ENCODE results near the gene ELN. TPM values are rescaled to one million over a fixed set of nuclear protein-coding genes. Genes with fewer than 3 reads are reported as not detected.
"Not testable (repeated sequence)": the region's sequence is repeated elsewhere in the genome, so short reads cannot be mapped to it uniquely, and the experiment has no call there.

ELN gene
- polyA plus RNA-seq, 4 donors = 63.7 to 549 (median 104) TPM

DNA sequence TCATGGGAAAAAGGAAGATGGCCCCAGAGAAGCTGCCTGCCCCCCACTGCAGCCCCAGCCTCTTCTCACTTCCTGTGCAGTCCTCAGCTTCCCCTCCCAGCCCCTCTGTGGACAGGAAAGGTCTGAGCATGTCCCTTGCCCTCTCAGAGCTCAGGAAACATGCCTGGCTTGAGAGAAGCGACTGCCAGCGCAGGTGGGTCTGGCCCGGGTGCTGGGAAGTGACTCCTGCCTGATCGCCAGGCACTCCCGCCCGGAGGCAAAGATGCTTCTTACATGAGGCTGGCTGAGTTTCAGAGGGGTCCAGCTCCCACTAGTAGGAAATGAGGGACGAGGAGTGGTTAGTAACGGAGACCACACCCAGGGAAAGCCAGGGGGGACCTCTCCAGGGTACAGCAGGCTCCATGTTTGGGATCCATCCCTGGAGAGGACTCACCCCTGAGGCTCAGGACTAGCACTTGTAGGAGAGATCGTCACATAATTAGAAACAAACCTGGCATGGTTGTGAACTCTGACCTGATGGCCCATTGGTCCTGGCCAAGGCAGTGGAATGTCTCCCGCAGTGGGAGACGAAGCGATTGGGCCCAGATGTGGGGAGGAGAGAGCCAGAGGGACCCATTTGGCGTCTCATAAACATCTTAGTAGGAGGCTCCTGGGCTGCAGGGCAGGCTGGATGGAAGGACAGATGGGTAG lies 12.3 kb downstream of the ELN start:
- no peak for DNase-seq (ENCODE audit: low read depth in 4 of 4, low spot score in 3 of 4)

DNA sequence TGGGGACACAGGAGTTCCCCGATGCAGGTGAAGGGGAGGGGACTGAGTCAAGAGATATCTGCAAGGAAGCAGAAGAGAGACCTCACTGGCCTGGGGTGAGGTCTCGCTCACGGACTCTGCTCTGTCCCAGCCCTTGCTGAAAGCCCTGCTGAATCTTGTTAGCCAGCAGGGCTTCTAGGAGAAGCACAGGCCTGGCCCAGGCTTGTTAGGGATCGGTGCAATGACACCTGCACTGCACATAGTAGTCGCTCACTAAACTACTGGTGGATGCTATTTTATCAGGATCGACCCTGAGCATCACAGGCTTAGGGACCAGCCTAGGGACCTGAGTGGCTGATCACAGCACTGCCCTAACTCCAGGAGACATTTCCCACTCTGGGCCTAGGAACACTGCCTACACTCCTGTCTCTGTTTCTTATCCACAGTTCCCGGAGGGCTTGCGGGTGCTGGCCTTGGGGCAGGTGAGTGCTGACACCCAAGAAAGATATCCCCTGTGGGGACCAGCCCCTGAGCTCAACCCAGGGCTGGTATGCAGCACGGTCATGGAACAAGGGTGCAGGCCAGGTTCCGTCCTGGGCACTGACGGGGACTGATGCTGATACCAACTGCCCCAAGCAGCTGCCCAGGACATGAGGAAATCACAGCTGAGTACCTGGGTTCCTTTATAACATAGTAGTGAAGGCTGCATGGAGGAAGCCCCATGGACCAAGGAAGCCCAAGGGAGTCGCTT lies 13.0 kb downstream of the ELN start:
- DNase-seq (ENCODE audit: low read depth in 4 of 4, low spot score in 3 of 4) = no peak

DNA sequence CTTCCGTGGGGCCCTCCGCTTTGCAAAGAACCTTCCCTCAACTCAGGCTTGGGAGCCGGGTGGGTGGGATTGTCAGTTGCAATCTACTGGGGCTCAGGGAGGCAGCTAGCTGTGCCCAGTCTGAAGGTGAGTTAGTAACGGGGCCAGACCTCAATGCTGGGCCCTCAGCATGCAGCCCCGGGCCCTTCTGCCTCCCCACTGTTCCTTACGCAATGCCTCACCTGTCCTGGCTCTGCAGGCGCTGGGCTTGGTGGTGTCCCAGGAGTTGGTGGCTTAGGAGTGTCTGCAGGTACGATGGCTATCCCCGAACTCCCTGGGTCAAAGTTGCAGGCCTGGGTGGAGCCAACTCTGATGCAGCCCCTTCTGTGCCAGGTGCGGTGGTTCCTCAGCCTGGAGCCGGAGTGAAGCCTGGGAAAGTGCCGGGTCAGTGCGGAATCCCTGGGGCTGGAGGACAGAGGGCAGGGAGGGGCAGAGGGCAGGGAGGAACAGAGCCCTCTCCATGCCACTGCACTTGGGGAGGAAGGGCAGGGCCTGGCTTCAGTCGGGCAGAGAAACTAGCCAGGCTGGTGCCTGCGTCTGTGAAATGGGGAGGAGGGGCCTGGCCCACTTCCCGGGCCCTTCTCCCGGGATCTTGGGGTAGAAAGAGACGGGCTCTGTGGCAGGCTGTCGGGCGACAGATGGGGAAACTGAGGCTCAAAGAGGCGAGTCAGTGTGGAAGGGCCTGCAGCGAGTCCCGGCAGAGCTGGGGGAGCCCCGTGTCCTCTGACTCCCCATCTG lies 15.0 kb downstream of the ELN start:
- DNase-seq (ENCODE audit: low read depth in 4 of 4, low spot score in 3 of 4) = no peak

DNA sequence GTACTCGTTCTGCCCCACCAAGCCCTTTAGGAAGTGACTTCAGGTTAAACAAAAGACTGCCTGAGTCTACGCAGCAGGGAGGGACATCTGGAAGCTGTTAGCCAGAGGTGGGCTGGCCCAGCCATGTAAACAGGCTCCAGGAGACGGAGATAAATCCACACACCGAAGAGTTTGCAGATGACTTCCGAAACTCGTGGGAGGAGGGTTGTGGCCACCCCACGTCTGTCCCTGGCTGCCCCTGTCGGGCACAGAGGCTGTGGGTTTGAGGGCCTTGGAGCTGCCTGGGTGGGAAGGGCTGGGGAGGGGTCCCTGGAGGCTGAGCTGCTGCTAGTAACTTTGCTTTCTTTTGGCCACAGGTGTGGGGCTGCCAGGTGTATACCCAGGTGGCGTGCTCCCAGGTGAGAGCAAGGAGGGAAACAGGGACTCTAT lies 15.6 kb downstream of the ELN start:
- no peak for DNase-seq (ENCODE audit: low read depth in 4 of 4, low spot score in 3 of 4)

DNA sequence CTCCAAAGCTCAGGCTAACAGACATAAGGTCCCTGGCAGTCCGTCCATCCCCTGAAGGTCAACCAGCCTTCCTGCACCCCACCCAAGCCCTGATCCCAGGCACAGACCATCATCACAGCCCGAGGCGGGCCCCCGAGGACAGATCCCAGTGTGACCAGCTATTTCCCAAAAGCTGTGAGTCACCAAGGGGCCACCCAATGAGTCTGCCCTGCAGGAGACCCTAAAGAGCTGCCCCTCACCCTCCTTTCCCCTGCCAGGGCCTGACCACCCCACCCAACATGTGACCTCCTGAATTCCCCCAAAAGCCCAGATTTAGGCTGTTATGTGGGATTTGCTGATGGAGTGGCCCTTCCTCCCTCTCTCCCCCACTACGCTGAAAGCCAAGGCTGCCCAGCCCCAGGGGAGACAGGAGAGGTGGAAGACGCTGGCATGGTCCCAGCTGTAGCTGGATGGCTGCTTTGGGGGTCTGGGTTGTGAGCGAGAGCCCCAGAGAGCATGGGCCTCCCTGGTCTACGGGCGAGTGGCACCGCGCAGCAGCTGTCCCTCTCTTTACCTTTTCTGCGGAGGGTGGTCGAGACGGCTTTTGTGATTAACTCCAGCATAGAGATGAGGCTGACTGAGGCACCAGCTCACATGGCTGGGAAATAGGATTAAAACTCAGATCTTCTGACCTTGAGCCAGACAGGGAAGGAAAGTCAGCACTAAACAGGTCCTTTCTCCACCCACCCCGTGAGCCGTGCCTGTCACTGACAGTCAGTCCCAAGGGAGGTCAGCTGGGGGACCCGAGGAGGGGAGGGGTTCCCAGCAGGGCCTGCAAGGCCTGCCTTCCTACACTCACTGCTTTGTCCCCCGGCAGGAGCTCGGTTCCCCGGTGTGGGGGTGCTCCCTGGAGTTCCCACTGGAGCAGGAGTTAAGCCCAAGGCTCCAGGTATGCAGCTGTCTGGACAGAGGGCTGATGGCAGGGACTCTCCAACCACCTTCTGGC lies 16.7 kb downstream of the ELN start:
- no peak for DNase-seq (ENCODE audit: low read depth in 4 of 4, low spot score in 3 of 4)

DNA sequence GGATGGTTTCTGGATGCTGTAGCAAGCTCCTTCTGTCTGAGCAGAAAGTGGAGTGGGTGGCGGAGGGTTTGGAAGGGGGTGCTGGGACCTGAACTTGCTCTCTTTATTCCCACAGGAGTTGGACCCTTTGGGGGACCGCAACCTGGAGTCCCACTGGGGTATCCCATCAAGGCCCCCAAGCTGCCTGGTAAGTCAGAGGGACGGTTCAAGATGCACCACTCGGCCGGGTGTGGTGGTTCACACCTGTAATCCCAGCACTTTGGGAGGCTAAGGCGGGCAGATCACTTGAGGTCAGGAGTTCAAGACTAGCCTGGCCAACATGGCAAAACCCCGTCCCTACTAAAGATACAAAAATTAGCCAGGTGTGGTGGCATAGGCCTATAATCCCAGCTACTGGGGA lies 18.6 kb downstream of the ELN start:
- DNase-seq (ENCODE audit: low read depth in 4 of 4, low spot score in 3 of 4) = not testable (repeated sequence)

DNA sequence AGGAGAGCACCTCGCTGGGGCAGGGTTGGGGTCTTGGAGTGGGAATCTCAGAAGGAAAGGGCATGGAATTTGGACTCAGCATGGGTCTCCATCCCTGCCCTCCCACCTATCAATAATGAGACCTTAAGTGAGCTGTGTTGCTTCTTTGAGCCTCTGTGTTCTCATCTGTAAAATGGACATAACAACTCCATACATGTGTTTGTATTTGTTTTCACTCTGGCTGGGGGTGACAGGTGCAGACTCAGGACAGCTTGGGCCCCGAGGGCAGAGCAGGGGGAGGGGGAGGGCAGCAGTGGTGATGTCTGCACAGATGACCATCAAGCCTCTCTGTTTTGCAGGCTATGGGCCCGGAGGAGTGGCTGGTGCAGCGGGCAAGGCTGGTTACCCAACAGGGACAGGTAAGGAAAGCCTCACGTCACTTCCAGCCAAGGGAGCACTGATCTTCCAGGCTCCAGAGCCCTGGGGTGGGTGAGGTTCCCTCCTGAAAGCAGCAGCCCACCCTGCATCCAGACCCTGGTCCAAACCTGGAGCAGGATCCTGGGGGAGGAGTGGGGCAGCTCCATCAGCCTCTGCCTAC lies 19.9 kb downstream of the ELN start:
- no peak for DNase-seq (ENCODE audit: low read depth in 4 of 4, low spot score in 3 of 4)

DNA sequence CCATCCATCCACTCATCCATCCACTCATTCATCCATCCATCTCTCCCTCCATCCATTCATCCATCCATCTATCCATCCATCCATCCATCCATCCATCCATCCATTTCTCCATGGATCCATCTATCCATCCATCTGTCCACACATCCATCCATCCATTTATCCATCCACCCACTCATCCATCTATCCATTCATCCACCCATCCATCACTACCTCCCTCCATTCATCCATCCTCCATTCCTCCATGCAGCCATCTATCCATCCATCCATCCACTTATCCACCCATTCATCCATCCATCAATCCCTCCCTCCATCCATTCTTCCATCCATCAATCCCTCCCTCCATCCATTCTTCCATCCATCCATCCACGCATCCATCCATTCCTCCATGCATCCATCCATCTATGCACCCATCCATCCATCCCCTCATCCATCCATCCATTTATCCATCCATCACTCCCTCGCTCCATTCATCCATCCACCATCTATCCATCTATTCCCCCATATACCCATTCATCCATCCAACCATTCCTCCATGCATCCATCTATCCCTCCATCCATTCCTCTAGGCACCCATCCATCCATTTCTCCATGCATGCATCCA lies 21.1 kb downstream of the ELN start:
- DNase-seq (ENCODE audit: low read depth in 4 of 4, low spot score in 3 of 4) = no peak

DNA sequence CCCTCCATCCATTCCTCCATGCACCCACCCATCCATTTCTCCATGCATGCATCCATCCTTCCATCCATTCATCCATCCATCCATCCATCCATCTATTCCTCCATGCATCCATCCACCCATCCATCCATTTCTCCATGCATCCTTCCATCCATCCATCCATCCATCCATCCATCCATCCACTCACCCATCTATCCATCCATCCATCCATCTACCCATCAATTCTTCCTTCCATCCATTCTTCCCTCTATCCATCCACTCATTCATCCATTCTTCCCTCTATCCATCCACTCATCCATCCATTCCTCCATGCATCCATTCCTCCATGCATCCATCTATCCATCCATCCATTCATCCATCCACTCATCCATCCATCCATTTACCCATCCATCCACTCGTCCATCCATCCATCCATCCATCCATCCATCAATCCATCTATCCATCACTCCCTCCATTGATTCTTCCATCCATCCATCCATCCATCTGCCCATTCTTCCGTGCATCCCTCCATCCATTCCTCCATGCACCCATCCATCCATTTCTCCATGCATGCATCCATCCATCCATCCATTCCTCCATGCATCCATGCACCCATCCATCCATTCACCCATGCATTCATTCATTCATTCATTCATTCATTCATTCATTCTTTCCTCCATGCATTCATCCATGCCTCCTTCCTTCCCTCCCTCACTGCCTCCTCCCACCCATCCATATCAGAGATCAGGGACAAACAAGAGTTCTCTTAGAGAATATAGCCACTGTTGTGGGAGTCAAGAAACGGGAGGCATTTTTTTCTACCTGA lies 22.2 kb downstream of the ELN start:
- DNase-seq (ENCODE audit: low read depth in 4 of 4, low spot score in 3 of 4) = no peak

DNA sequence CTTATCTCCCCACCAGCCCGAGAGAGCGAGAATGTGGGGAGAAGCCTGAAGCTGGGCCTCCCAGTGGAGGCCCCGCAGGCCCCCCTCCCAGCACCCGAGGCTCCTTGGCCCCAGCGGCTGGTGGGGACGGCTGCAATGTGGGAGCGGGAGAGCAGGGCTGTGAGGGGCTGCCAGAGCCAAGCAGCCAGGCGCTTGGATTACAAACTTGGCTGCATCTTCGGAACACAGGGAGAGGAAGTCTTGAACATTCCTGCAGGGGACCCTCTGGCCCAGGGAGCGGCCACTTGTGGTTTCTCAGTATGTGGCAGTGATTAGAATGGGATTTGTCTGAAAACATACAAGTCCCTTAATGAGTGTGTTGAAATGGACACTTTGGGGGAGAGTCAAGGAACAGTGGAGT lies 23.2 kb downstream of the ELN start:
- DNase-seq (ENCODE audit: low read depth in 4 of 4, low spot score in 3 of 4) = no peak

DNA sequence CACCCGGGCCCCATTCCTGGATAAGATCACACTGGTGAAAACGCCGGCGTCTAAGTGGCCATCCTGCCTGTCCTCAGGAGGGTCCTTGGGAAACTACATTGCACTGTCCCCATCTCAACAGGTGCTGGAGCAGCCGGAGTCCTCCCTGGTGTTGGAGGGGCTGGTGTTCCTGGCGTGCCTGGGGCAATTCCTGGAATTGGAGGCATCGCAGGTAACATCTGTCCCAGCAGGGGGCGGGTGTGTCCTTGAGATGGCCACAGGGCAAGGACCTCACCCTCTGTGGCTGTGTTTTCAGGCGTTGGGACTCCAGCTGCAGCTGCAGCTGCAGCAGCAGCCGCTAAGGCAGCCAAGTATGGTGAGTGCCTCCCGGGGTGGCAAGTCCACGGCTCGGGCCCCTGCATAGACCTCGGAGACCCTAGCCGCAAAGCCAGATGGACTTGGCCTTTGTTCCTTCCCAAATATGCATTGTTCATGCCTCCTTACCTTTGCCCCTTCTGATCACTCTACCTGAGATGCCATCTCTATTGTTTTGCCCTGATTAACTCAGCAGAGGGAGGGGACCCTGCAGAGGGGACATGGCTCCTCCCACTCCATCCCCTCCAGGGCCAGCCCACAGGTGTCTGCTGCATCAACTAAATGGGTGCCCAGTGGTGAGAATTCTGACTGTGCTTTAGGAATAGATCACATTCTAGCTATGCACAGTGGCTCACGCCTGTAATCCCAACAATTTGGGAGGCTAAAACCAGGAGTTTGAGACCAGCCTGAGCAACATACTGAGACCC lies 23.8 kb downstream of the ELN start:
- DNase-seq (ENCODE audit: low read depth in 4 of 4, low spot score in 3 of 4) = no peak

DNA sequence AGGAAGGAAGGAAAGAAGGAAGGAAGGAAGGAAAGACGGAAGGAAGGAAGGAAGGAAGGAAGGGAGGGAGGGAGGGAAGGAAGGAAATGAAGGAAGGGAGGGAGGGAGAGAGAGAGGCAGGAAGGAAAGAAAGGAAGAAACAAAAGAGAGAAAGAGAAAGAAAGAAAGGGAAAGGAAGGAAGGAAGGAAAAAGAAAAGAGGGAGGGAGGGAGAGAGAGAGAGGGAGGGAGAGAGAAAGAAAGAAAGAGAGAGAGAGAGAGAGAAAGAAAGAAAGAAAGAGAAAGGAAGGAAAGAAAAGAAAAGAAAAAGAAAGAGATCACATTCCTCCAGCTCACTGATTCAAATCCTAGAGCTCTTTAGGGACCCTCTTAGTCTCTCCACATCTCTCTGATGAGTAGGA lies 24.7 kb downstream of the ELN start:
- DNase-seq (ENCODE audit: low read depth in 4 of 4, low spot score in 3 of 4) = no peak

DNA sequence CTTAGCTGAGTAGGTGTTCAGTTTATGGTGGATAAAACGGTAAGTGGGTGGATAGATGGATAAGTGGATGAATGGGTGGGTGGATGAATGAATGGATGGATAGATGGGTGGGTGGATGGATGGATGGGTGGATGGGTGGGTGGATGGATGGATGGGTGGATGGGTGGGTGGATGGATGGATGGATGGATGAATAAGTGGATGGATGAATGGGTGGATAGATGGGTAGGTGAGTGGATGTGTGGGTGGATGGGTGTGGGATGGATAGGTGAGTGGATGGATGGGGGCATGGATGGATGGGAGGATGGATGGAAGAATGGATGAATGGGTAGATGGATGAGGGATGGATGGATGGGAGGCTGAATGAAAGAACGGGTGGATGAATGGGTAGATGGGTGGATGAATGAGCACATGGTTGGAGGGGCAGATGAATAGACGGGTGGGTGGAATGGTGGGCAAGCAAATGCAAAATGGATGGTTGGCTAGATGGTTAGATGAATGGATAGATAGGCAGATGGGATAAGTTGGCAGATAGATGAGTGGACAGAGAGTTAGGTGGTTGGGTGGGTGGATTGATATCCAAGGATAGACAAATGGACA lies 25.7 kb downstream of the ELN start:
- DNase-seq (ENCODE audit: low read depth in 4 of 4, low spot score in 3 of 4) = no peak

DNA sequence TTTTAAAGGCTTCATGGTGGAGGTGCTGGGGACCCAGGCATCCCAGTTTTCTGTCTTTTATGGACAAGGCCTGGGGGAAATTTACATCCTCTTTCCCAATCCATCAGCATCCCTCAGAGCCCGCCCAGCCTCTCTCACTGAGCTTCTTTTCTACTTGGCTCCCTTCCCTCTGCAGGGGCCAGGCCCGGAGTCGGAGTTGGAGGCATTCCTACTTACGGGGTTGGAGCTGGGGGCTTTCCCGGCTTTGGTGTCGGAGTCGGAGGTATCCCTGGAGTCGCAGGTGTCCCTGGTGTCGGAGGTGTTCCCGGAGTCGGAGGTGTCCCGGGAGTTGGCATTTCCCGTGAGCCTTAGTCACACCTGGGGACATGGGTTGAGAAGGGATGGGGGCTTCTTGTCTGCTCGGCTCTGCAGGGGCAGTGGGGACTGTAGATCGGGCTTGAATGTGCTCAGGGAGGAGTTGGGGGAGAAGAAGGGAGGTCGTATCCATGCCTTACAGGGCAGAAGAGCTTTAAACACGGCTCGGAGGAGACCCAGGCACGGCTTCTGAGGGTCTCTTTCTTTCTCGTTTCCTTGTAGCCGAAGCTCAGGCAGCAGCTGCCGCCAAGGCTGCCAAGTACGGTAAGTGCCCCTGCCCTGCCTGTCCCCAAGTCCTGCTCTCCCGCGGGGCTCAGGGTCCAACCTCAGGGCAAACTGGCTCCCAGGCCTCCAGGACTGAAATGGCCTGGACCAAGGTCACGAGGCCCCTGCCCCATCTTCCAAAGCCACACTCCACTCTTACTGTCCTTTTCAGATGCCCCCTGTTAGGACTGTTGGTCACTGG lies 28.3 kb downstream of the ELN start:
- DNase-seq (ENCODE audit: low read depth in 4 of 4, low spot score in 3 of 4) = no peak

DNA sequence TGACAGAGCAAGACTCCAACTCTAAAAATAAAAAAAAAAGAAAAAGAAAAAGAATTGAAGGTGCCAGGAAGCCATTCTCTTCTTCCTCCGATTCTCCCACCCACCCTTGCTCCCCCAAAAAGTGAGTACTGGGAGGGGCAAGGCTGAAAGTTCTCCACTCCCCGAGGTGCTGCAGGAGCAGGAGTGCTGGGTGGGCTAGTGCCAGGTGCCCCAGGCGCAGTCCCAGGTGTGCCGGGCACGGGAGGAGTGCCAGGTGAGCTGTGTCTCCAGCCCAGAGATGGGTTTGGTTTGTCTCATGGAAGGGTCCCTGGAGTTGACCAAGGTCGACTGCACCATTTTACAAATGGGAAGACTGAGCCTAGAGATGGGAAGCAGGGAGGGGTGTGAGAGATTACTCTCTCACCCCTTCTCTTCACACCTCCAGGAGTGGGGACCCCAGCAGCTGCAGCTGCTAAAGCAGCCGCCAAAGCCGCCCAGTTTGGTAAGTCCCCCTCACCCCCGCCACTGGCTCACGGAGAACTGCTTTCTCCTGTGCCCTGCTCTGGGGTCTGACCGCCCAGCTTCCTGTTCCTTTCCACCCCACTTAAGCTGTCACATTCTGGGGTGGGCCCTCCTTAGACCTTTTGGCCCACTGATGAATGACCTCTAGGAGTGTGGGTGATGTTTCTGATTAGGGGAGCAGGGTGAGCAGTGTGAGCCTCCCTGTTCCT lies 29.4 kb downstream of the ELN start:
- no peak for DNase-seq (ENCODE audit: low read depth in 4 of 4, low spot score in 3 of 4)

DNA sequence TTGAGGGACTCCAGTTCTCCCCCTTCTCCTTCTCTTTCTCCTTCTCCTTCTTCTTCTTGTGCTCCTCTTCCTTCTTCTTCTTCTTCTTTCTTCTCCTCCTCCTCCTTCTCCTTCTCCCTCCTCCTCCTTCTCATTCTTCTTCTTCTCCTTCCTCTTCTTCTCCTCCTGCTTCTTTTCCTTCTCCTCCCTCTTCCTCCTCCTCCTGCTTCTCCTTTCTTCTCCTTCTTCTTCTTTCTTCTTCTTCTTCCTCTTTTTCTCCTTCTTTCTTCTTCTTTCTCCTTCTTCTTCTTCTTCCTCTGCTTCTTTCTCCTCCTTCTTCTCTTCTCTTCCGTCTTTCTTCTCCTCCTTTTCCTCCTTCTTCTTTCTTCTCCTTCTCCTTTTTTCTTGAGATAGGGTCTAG lies 30.0 kb downstream of the ELN start:
- DNase-seq (ENCODE audit: low read depth in 4 of 4, low spot score in 3 of 4) = no peak

Measured in left renal pelvis (tissue), 4 donors.